K562 (cell line): ENCODE results near the gene BMP10. TPM values are rescaled to one million over a fixed set of nuclear protein-coding genes. Genes with fewer than 3 reads are reported as not detected.

Experiments
- CBFA2T2 ChIP-seq: fragments of 450-650 bp; conservative IDR thresholded peaks from 2 replicates; pipeline ENCODE4 v1.6.1; 2017; ENCODE audit warnings: mild to moderate bottlenecking
- FOXJ2 ChIP-seq: fragments of 200-800 bp; sonication (Bioruptor generic); IDR thresholded peaks from 2 replicates; pipeline ENCODE4 v1.6.1; 2016; ENCODE audit warnings: missing genetic modification characterization, missing compliant biosample characterization
- JUN ChIP-seq, 2 experiments: sonication (generic) in 1 of 2; formaldehyde crosslinking in 1 of 2; IDR thresholded peaks; 2 replicates each; pipeline versions ENCODE4 v1.6.1 to v1.8.0; 2012 to 2022; ENCODE audit warnings: borderline replicate concordance in 2 of 2, mild to moderate bottlenecking in 2 of 2, improper control_type of control experiment in 1 of 2, low read depth in 1 of 2, low read length in 1 of 2, missing genetic modification reagents in 1 of 2
- KLF13 ChIP-seq: fragments of 450-650 bp; IDR thresholded peaks from 2 replicates; pipeline ENCODE4 v1.6.1; 2016; ENCODE audit warnings: missing genetic modification characterization, low read depth, mild to moderate bottlenecking, missing compliant biosample characterization, moderate library complexity, borderline replicate concordance
- KLF6 ChIP-seq: fragments of 250-450 bp; sonication (Bioruptor Pico); IDR thresholded peaks from 2 replicates; pipeline ENCODE4 v1.4.0; 2020; ENCODE audit warnings: mild to moderate bottlenecking, moderate library complexity, borderline replicate concordance
- POLR2A ChIP-seq: fragments of 450-650 bp; conservative IDR thresholded peaks from 2 replicates; pipeline ENCODE4 v1.6.1; 2016
- RBM22 ChIP-seq: fragments of 200-400 bp; formaldehyde crosslinking; IDR thresholded peaks from 2 replicates; pipeline ENCODE4 v1.6.1; 2018; ENCODE audit warnings: low read length, low read depth; ENCODE audit not compliant: poor library complexity, severe bottlenecking
- U2AF1 ChIP-seq: fragments of 200-400 bp; formaldehyde crosslinking; optimal IDR thresholded peaks from 2 replicates; pipeline ENCODE3; 2017; ENCODE audit warnings: mild to moderate bottlenecking, low read depth, low read length, moderate library complexity
- ZEB2 ChIP-seq: fragments of 450-650 bp; IDR thresholded peaks from 2 replicates; pipeline ENCODE4 v1.6.1; 2016
- ZNF23 ChIP-seq: fragments of 250-450 bp; sonication (Bioruptor Pico); IDR thresholded peaks from 2 replicates; pipeline ENCODE4 v1.4.0; 2020; ENCODE audit warnings: mild to moderate bottlenecking
- polyA plus RNA-seq, 8 experiments: library from polyadenylated mRNA; depleted of rRNA in 4 of 8; stranded (reverse) in 5 of 8; unstranded in 3 of 8; fragments of >200 nt; fragmentation: Nextera tagmentation in 2 of 8; fragmentation: Illumina TruSeq in 1 of 8; extraction: Ambion mirVana in 2 of 8; extraction: Trizol in 1 of 8; gene quantifications; 2 replicates each; pipeline versions ENCODE4 v1.2.1 to v1.2.3, GENCODE V29; 2011 to 2014; ENCODE audit warnings: inconsistent platforms in 1 of 8, missing spikeins in 1 of 8
- total RNA-seq, 7 experiments: library from RNA; depleted of rRNA in 6 of 7; stranded (reverse); fragments of >200 nt in 6 of 7; fragmentation: Illumina TruSeq in 2 of 7; extraction: Trizol in 2 of 7; gene quantifications; 2 replicates each; pipeline versions ENCODE4 v1.2.1 to v1.2.3, GENCODE V29; 2011 to 2021; ENCODE audit warnings: low replicate concordance in 1 of 7
- TF ChIP-seq, protein P1 (sequence below), 2 experiments: fragments of 450-650 bp in 1 of 2; sonication (generic) in 1 of 2; formaldehyde crosslinking in 1 of 2; IDR thresholded peaks in 1 of 2; conservative IDR thresholded peaks in 1 of 2; 2 replicates each; pipeline versions ENCODE4 v1.6.1 to v1.8.1; 2016 to 2023; ENCODE audit warnings: mild to moderate bottlenecking in 2 of 2, moderate library complexity in 2 of 2, inconsistent platforms in 1 of 2, missing genetic modification reagents in 1 of 2
- TF ChIP-seq, protein P2 (sequence below): sonication (generic); formaldehyde crosslinking; IDR thresholded peaks from 2 replicates; pipeline ENCODE4 v1.8.1; 2023; ENCODE audit warnings: mild to moderate bottlenecking, missing genetic modification reagents, moderate library complexity
- TF ChIP-seq, protein P3 (sequence below): IDR thresholded peaks from 2 replicates; pipeline ENCODE4 v1.6.1; 2012; ENCODE audit warnings: low read depth, low read length, improper control_type of control experiment, borderline replicate concordance
- TF ChIP-seq, protein P4 (sequence below): fragments of 200-800 bp; sonication (Bioruptor generic); IDR thresholded peaks from 2 replicates; pipeline ENCODE4 v1.6.1; 2017; ENCODE audit warnings: missing genetic modification characterization, missing compliant biosample characterization

Gene BMP10
- total and polyA plus RNA-seq, 9 of the 15 experiments (the other 6 are each of a cell fraction or from before 2014, with no cell fraction given) = 0.11 to 0.91 (median 0.43) TPM

DNA sequence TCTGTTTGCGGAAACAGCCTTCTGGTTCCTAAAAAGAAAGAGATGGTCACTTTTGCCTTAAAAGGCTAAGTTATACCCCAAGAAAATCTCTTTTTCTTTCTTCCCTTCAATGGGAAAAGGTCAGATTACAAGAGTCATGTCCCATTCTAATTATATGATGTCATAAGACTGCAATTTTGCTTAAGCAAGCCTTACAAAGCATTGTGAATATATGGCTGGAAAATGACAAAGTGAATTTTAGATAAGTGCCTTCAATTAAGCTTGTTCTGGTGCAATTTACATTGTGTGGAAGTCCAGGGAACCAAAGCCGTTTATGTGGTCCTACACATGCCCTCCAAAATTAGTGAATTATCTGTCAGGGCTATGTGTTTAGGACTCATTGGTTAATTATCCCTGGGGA lies 7.6 kb upstream of the BMP10 start (continued):
- TF ChIP-seq, protein P1, sequence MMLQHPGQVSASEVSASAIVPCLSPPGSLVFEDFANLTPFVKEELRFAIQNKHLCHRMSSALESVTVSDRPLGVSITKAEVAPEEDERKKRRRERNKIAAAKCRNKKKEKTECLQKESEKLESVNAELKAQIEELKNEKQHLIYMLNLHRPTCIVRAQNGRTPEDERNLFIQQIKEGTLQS (IDR thresholded peaks at IDR 0.05) = peak; percentile 76
- TF ChIP-seq, protein P1 (CRISPR knock-in tag; conservative IDR thresholded peaks at IDR 0.05) = no peak
- TF ChIP-seq RBM22 (no peak), JUN (IDR thresholded peaks at IDR 0.05; ENCODE audit: borderline replicate concordance, low read depth, low read length) (0 out of 2 replicates have a peak, but pooled peaks have one; percentile 44), JUN (CRISPR knock-in tag; IDR thresholded peaks at IDR 0.05; ENCODE audit: borderline replicate concordance) (no peak), POLR2A (no peak), KLF13 (tag) (no peak), FOXJ2 (tag) (0 out of 2 replicates have a peak, but pooled peaks have one; percentile 16), ZEB2 (no peak), ZNF23 (CRISPR knock-in tag) (no peak), CBFA2T2 (no peak), KLF6 (CRISPR knock-in tag) (no peak), U2AF1 (no peak)
- TF ChIP-seq, protein P2, sequence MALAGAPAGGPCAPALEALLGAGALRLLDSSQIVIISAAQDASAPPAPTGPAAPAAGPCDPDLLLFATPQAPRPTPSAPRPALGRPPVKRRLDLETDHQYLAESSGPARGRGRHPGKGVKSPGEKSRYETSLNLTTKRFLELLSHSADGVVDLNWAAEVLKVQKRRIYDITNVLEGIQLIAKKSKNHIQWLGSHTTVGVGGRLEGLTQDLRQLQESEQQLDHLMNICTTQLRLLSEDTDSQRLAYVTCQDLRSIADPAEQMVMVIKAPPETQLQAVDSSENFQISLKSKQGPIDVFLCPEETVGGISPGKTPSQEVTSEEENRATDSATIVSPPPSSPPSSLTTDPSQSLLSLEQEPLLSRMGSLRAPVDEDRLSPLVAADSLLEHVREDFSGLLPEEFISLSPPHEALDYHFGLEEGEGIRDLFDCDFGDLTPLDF (CRISPR knock-in tag) = no peak
- TF ChIP-seq, protein P3, sequence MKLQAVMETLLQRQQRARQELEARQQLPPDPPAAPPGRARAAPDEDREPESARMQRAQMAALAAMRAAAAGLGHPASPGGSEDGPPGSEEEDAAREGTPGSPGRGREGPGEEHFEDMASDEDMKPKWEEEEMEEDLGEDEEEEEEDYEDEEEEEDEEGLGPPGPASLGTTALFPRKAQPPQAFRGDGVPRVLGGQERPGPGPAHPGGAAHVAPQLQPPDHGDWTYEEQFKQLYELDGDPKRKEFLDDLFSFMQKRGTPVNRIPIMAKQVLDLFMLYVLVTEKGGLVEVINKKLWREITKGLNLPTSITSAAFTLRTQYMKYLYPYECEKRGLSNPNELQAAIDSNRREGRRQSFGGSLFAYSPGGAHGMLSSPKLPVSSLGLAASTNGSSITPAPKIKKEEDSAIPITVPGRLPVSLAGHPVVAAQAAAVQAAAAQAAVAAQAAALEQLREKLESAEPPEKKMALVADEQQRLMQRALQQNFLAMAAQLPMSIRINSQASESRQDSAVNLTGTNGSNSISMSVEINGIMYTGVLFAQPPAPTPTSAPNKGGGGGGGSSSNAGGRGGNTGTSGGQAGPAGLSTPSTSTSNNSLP = no peak
- TF ChIP-seq, protein P4, sequence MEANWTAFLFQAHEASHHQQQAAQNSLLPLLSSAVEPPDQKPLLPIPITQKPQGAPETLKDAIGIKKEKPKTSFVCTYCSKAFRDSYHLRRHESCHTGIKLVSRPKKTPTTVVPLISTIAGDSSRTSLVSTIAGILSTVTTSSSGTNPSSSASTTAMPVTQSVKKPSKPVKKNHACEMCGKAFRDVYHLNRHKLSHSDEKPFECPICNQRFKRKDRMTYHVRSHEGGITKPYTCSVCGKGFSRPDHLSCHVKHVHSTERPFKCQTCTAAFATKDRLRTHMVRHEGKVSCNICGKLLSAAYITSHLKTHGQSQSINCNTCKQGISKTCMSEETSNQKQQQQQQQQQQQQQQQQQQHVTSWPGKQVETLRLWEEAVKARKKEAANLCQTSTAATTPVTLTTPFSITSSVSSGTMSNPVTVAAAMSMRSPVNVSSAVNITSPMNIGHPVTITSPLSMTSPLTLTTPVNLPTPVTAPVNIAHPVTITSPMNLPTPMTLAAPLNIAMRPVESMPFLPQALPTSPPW (CRISPR knock-in tag) = peak; percentile 2; the same call in 1 of the 2 replicates
